GM12892 (cell line): ENCODE results near the gene ROR1.

ENCODE experiments used
- POLR2A ChIP-seq: IDR thresholded peaks from 2 replicates; pipeline ENCODE4 v1.6.1; 2011; ENCODE audit warnings: low read depth, low read length, control low read depth
- POLR2AphosphoS5 ChIP-seq: IDR thresholded peaks from 2 replicates; pipeline ENCODE4 v1.6.1; 2011; ENCODE audit warnings: low read depth, low read length, control low read depth
- TAF1 ChIP-seq: IDR thresholded peaks from 2 replicates; pipeline ENCODE4 v1.6.1; 2011; ENCODE audit warnings: low read depth, mild to moderate bottlenecking, control low read depth, low read length, borderline replicate concordance

GRCh38 chr1:64046243-64046642 is 272.4 kb downstream of the ROR1 start:
- no peak for TF ChIP-seq POLR2A
- no peak for TF ChIP-seq POLR2AphosphoS5
- no peak for TF ChIP-seq TAF1
